Measurements from ENCODE around the gene ATF3. TPM values are rescaled to one million over a fixed set of nuclear protein-coding genes. Genes with fewer than 3 reads are reported as not detected.

The ATF3 gene
- total and polyA plus RNA-seq, 2 of the 4 experiments (the other 2 are of a cell fraction): 9.9 to 12.3 TPM

DNA sequence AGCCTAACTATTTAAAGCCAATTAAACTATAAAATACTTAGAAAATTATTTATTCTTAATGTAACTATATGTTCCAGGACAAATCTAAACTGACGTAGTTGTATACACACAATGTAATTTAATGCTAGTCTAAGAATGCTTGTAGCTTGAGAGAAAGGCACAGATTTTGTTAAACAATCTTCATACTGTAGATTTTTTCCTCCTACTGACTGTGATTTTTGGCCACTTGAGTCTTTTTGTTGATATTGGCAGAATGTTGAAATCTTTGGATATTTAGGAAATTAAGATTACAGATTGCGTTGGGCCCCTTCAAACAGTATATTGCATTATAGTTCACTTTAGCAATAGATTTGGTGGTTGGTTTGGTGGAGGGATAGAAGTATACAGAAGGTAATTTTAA lies 40.5 kb downstream of the ATF3 start:
- H4K5ac ChIP-seq (ENCODE audit: low read depth, low read length): no peak overlapping the region
- H3K4me1 ChIP-seq (ENCODE audit: control insufficient read depth, insufficient read depth, low read length): peaks cover 15% of the 10 kb centered on the region
- no peak overlapping the region for H3K18ac ChIP-seq (ENCODE audit: low read depth, low read length)
- H3K27ac ChIP-seq (ENCODE audit: insufficient read depth, low read length): no peak overlapping the region
- H3K4me2 ChIP-seq (ENCODE audit: low read depth, low read length): no peak overlapping the region
- peak overlapping the region; percentile 56 for H2BK5ac ChIP-seq (ENCODE audit: low read depth, low read length, poor library complexity, severe bottlenecking)
- no peak overlapping the region for H3K23ac ChIP-seq (ENCODE audit: low read depth, low read length)
- dilution Hi-C loops (cut with HindIII; ENCODE audit: low sequenced_read_pairs, unreplicated experiment): no loop called here
- H2AK5ac ChIP-seq (ENCODE audit: low read depth, low read length): no peak overlapping the region
- 0 out of 2 replicates have a peak, but pooled peaks cover 2% of the 10 kb centered on the region for H3K9me3 ChIP-seq (ENCODE audit: control insufficient read depth, insufficient read depth, low read length)
- no peak overlapping the region for H2BK120ac ChIP-seq (ENCODE audit: low read depth, low read length)
- H2AFZ ChIP-seq (replicated peaks; ENCODE audit: low read length, poor library complexity): no peak overlapping the region
- no TSS peak for BruUV-seq (replicated peaks)
- H3K9ac ChIP-seq (ENCODE audit: low read depth, low read length): no peak overlapping the region
- H3K4me3 ChIP-seq (ENCODE audit: insufficient read depth, low read depth, low read length): no peak overlapping the region
- in situ Hi-C loops (cut with MboI; ENCODE audit: low sequenced_read_pairs): no loop called here
- no peak overlapping the region for H2AK9ac ChIP-seq (replicated peaks; ENCODE audit: low read depth, low read length, poor library complexity)
- CTCF ChIA-PET: no interaction called here
- peaks cover 13% of the 10 kb centered on the region for H3K9me1 ChIP-seq (ENCODE audit: insufficient read depth, low read length)
- no peak overlapping the region for H3K56ac ChIP-seq (ENCODE audit: extremely low read depth, insufficient read depth, low read length)
- no CpG with 5 or more reads among the region's 2 CpGs for WGBS, 2 experiments (ENCODE audit: extremely low coverage in 2 of 2, insufficient read length in 1 of 2)
- no peak overlapping the region for H2BK15ac ChIP-seq (ENCODE audit: low read depth, low read length)
- POLR2A ChIA-PET (ENCODE audit: unreplicated experiment): no interaction called here
- no peaks in the 10 kb centered on the region for H3K27me3 ChIP-seq (ENCODE audit: control insufficient read depth, insufficient read depth, low read length)
- H4K91ac ChIP-seq (ENCODE audit: insufficient read depth, low read depth, low read length): no peak overlapping the region
- DNase-seq: peak; percentile 82
- H3K36me3 ChIP-seq (ENCODE audit: control insufficient read depth, insufficient read depth, low read length): no peaks in the 10 kb centered on the region
- H3K4ac ChIP-seq (ENCODE audit: low read depth, low read length): no peak overlapping the region
- peak; percentile 80 for ATAC-seq (ENCODE audit: low read depth)
- H2BK20ac ChIP-seq (ENCODE audit: low read depth, low read length): no peak overlapping the region
- no peaks in the 10 kb centered on the region for H3K79me1 ChIP-seq (ENCODE audit: low read depth in 1 of 2, low read length in 2 of 2)
- no peak overlapping the region for H3K14ac ChIP-seq (replicated peaks; ENCODE audit: low read depth, low read length)
- H4K20me1 ChIP-seq (ENCODE audit: insufficient read depth, low read length): no peaks in the 10 kb centered on the region
- no peak overlapping the region for H4K8ac ChIP-seq (ENCODE audit: low read depth in 2 of 2, low read length in 2 of 2)
- TF ChIP-seq CEBPB (IDR thresholded peaks at IDR 0.05; ENCODE audit: low read depth, low read length): peak; percentile 80
- TF ChIP-seq, protein P1, sequence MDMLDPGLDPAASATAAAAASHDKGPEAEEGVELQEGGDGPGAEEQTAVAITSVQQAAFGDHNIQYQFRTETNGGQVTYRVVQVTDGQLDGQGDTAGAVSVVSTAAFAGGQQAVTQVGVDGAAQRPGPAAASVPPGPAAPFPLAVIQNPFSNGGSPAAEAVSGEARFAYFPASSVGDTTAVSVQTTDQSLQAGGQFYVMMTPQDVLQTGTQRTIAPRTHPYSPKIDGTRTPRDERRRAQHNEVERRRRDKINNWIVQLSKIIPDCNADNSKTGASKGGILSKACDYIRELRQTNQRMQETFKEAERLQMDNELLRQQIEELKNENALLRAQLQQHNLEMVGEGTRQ (IDR thresholded peaks at IDR 0.05; ENCODE audit: low read depth, low read length): no peak
- intact Hi-C loops (cut with micrococcal nuclease): loop anchor here (5.0 kb wide), 1 partner anchor 37 kb away; no protein-coding TSS in a partner anchor
